Measurements from ENCODE around the gene SLC9B2.
"Not testable (repeated sequence)": the region's sequence is repeated elsewhere in the genome, so short reads cannot be mapped to it uniquely, and the experiment has no call there.

The SLC9B2 gene

GRCh38 chr4:103010804-103011203 lies 65.8 kb downstream of the SLC9B2 start:
- TF ChIP-seq CTCF (IDR thresholded peaks at IDR 0.05; ENCODE audit: borderline replicate concordance, insufficient read depth, low read depth, low read length) = no peak
- no peak overlapping the region for H3K4me3 ChIP-seq (ENCODE audit: low read depth, low read length)

GRCh38 chr4:103008875-103009729 lies 67.5 kb downstream of the SLC9B2 start:
- H3K4me3 ChIP-seq (ENCODE audit: low read depth, low read length) = no peak overlapping the region
- TF ChIP-seq CTCF (IDR thresholded peaks at IDR 0.05; ENCODE audit: borderline replicate concordance, insufficient read depth, low read depth, low read length) = peak; percentile 54; the same call in 1 of the 2 replicates

DNA sequence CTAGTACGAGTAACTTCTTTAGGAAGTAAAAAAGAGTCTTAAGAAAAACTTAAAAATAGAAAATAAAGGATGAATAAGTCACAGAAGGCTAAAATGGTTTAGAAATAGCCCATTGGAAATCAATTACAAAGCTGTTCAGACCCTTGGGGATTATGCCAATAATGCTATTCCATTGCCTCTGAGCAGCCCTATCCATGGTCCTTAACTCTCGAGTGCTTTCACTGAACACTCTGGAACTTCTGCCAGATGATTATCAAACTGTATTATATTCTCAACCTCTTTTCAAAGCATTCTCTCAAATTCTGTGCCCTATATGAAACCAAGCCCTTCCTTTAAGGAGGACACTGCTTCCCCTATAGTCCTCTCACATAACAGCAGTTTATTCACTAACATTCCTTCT lies 74.0 kb downstream of the SLC9B2 start:
- no peak for TF ChIP-seq CTCF (IDR thresholded peaks at IDR 0.05; ENCODE audit: borderline replicate concordance, insufficient read depth, low read depth, low read length)
- H3K4me3 ChIP-seq (ENCODE audit: low read depth, low read length) = no peak overlapping the region

GRCh38 chr4:102994803-102995202 lies 81.8 kb downstream of the SLC9B2 start:
- TF ChIP-seq CTCF (IDR thresholded peaks at IDR 0.05; ENCODE audit: borderline replicate concordance, insufficient read depth, low read depth, low read length) = no peak

DNA sequence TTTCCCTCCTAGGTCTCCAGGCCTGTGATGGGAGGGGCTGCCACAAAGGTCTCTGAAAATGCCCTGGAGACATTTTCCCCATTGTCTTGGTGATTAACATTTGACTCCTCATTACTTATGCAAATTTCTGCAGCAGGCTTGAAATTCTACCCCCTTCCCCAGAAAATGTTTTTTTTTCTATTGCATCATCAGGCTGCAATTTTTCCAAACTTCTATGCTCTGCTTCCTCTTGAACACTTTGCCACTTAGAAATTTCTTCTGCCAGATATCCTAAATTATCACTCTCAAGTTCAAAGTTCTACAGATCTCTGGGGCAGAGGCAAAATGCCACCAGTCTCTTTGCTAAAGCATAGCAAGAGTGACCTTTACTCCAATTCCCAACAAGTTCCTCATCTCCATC lies 82.6 kb downstream of the SLC9B2 start:
- H3K4me3 ChIP-seq (ENCODE audit: low read depth, low read length) = not testable (repeated sequence)

More at GRCh38 chr4:102994803-102995202, 81.8 kb downstream of the SLC9B2 start:
- no peak overlapping the region for H3K4me3 ChIP-seq (ENCODE audit: low read depth, low read length)

GRCh38 chr4:102988429-102989020 lies 88.0 kb downstream of the SLC9B2 start:
- no peak for TF ChIP-seq CTCF (IDR thresholded peaks at IDR 0.05; ENCODE audit: borderline replicate concordance, insufficient read depth, low read depth, low read length)
- no peak overlapping the region for H3K4me3 ChIP-seq (ENCODE audit: low read depth, low read length)

DNA sequence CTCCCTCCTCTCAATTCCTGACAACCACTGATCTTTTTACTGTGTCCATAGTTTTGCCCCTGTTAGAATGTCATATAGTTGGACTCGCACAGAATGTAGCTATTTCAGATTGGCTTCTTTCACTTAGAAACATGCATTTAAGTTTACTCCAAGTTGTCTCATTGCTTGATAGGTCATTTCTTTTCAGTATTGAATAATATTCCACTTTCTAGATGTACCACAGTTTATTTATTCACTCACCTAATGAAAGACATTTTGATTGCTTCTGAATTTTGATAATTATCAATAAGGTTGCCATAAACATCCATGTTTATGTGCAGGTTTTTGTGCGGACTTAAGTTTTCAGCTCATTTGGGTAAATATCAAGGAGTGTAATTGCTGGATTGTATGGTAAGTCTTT lies 95.6 kb downstream of the SLC9B2 start:
- no peak for TF ChIP-seq CTCF (IDR thresholded peaks at IDR 0.05; ENCODE audit: borderline replicate concordance, insufficient read depth, low read depth, low read length)
- no peak overlapping the region for H3K4me3 ChIP-seq (ENCODE audit: low read depth, low read length)

Data from GM12875 (cell line).